ENCODE data around the gene MEX3A.
"Not testable (repeated sequence)": the region's sequence is repeated elsewhere in the genome, so short reads cannot be mapped to it uniquely, and the experiment has no call there.

Gene MEX3A

GRCh38 chr1:156118177-156118868 is 36.1 kb upstream of the MEX3A start:
- no peak for FAIRE-seq

GRCh38 chr1:156117414-156118176 is 35.3 kb upstream of the MEX3A start:
- FAIRE-seq: no peak

- not testable (repeated sequence) for FAIRE-seq
Measured at GRCh38 chr1:156116731-156117130, 34.5 kb upstream of the MEX3A start.

GRCh38 chr1:156115514-156116374 is 33.5 kb upstream of the MEX3A start:
- no peak for FAIRE-seq

GRCh38 chr1:156114919-156115513 is 32.8 kb upstream of the MEX3A start:
- FAIRE-seq: no peak

- FAIRE-seq: peak; percentile 73
Measured at GRCh38 chr1:156114101-156114918, 32.0 kb upstream of the MEX3A start, which contains the start of gene LMNA. TSS of gene LMNA (plus strand) at chr1:156114711. CDS start at chr1:156114919, 208 bp downstream.

GRCh38 chr1:156113282-156113950 is 31.2 kb upstream of the MEX3A start:
- FAIRE-seq: no peak

- FAIRE-seq: no peak
Measured at GRCh38 chr1:156112276-156113137, 30.2 kb upstream of the MEX3A start.

- FAIRE-seq: no peak
Measured at GRCh38 chr1:156111355-156111962, 29.2 kb upstream of the MEX3A start.

GRCh38 chr1:156110252-156110651 is 28.0 kb upstream of the MEX3A start:
- no peak for FAIRE-seq

- no peak for FAIRE-seq
Measured at GRCh38 chr1:156108664-156109241, 26.5 kb upstream of the MEX3A start.

GRCh38 chr1:156108057-156108456 is 25.8 kb upstream of the MEX3A start:
- no peak for FAIRE-seq

GRCh38 chr1:156106624-156107488 is 24.6 kb upstream of the MEX3A start:
- no peak for FAIRE-seq

GRCh38 chr1:156104861-156105832 is 22.9 kb upstream of the MEX3A start:
- FAIRE-seq: peak; percentile 94

- peak; percentile 75 for FAIRE-seq
Measured at GRCh38 chr1:156104065-156104810, 22.0 kb upstream of the MEX3A start.

- no peak for FAIRE-seq
Measured at GRCh38 chr1:156103521-156103947, 21.3 kb upstream of the MEX3A start.

Measured in G401.6 (cell line).